Activated CD4-positive, alpha-beta T cell treated with anti-CD3 and anti-CD28 coated beads for 48 hours (primary cell): Measurements from ENCODE around the gene CEP170B.
"Not testable (repeated sequence)": the region's sequence is repeated elsewhere in the genome, so short reads cannot be mapped to it uniquely, and the experiment has no call there.

Experiments
- DNase-seq: peaks from one replicate; pipeline ENCODE4 v3.0.0-alpha.2; 2020

Gene CEP170B

DNA sequence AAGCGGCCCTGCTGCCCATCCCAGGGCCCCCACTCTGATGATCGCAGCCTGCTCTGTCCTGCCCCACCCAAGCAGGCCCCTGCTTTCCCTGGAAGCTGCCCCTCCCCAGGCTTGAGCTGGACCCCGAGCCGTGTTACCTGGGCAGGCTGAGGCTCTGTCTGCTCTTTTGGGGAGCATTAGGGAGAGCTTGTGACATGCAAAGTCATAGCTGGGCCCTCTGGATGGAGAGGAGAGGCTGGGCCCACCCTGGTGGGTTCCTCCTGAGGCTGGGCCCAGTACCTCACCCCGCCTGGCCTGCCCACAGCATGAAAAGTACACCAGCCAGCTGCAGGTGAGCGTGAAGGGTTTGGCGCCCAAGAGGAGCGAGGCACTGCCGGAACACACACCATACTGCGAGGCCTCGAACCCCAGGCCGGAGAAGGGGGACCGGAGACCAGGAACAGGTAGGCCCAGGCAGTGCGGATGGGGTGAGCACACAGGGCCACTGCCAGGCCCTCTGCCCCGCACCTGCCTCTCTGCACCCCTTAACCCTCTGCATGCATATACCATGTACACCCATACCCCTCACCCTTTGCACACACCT lies 15.0 kb downstream of the CEP170B start:
- DNase-seq: no peak

- no peak for DNase-seq
These were observed 15.6 kb downstream of the CEP170B start for GRCh38 chr14:104880584-104881210.

GRCh38 chr14:104881369-104881979 lies 16.4 kb downstream of the CEP170B start:
- DNase-seq: no peak

GRCh38 chr14:104882325-104882973 lies 17.4 kb downstream of the CEP170B start:
- peak; percentile 52 for DNase-seq

DNA sequence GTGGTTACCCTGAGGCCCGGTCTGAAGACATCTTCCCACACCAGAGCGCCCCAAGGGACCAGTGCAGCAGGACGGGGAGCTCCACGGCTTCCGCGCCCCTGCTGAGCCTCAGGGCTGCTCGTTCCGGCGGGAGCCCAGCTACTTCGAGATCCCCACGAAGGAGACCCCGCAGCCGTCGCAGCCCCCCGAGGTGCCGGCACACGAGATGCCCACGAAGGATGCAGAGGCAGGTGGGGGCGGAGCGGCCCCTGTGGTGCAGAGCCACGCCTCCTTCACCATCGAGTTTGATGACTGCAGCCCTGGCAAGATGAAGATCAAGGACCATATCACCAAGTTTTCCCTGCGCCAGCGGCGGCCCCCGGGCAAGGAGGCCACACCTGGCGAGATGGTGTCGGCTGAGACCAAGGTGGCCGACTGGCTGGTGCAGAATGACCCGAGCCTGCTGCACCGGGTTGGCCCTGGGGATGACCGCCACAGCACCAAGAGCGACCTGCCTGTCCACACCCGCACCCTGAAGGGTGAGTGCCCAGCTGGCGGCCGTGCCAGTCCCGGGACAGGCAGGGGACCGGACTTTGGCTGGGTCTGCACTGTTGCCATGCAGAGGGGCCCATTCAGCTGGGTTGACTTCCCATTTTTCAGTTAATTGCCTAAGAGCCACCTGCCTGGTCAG lies 18.1 kb downstream of the CEP170B start:
- DNase-seq: no peak

GRCh38 chr14:104883681-104884361 lies 18.8 kb downstream of the CEP170B start:
- no peak for DNase-seq

GRCh38 chr14:104884381-104884780 lies 19.3 kb downstream of the CEP170B start:
- DNase-seq: not testable (repeated sequence)

- DNase-seq: no peak
These were observed 20.2 kb downstream of the CEP170B start for GRCh38 chr14:104885031-104885972.

DNA sequence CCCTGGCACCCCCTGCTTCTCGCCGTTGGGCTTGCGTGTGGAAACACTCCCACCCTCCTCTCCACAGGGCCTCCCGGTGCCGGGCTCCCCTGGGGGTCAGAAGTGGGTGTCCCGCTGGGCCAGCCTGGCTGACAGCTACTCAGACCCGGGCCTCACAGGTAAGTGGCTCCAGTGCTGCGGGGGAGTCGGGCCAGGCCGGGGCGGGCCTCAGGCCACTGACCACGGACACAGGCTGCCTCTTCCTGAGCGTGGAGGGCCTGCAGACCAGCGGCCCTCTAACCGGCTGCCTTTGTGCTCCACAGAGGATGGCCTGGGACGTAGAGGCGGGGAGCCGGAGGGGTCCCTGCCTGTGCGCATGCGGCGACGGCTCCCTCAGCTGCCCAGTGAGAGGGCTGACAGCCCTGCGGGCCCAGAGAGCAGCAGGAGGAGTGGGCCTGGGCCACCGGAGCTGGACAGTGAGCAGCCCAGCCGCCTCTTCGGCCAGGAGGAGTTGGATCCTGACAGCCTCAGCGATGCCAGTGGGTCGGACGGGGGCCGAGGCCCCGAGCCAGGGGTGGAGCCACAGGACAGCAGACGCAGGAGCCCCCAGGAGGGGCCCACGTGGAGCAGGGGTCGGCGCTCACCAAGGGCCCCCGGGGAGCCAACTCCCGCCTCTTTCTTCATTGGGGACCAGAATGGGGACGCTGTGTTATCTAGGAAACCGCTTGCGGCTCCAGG lies 21.1 kb downstream of the CEP170B start:
- no peak for DNase-seq

- no peak for DNase-seq
These were observed 21.9 kb downstream of the CEP170B start for GRCh38 chr14:104886690-104887622.

DNA sequence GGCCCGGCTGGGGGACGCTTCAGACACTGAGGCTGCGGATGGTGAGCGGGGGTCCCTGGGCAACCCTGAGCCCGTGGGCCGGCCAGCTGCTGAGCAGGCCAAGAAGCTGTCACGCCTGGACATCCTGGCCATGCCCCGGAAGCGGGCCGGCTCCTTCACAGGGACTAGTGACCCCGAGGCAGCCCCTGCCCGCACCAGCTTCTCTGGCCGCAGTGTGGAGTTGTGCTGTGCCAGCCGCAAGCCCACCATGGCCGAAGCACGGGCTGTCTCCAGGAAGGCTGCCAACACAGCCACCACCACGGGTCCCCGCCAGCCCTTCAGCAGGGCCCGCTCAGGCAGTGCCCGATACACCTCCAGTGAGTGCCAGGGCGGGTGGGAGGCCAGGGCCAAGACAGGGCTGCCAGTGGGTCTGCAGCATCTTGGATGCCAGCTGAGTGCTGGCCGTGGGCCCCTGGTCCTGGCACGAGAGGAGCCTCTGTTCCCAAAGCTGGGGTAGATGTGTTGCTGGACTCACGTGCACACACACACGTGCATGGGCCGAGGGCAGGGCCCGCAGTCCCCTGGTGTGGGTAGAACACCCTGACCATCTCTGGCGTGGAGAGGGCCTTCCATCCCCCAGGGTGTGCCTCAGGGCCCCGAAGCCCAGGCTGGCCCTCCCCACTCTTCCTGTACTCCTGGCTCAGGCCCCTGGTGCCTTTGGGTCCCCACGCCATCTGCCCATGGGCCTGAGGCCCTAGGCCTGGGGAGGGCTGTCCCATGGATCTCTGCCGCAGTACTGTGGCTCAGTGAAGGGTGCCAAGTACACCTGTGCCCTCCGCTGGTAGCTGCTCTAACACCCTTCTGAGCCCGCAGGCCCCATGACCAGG lies 22.8 kb downstream of the CEP170B start:
- DNase-seq: no peak

DNA sequence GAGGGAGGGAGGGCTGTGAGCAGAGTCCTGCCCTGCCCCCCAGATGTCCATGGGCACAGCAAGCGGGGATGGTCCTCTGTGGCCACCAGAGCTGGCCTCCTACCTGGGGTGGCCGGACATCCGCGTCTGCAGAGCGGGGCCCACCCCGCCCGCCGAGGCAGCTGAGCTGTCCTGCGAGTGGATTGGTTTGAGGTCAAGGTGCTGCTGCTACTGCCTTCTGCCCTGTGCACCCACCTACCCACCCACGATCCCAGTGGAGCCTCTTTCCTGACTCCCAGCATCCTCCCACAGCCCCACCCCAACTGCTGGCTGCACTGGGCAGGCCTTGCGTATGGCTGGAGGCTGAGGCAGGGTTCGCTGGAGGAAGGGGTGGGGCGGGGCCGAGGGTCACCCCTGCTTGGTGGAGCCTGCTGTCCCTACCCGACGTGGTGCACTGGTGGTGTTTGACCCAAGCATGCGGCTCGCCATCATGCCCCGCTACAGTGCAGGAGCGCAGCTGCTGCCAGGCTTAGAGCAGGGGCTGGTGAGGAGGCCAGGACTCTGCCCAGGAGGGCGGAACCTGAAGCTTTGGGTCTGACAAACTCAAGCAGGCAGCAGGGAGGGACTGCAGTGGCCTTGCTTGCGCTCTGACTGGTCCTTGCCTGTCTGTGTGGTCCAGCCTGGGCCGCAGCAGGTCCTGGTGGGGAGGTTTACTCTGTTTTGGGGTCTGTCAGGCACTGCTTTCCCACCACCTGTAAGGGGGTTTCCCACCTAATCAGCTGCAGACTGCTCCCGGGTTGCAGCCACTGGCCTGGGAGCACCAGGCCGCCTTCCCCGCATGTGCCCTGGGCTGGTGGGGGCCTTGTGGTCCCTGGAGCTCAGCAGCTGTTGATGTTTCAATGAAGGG lies 23.7 kb downstream of the CEP170B start:
- no peak for DNase-seq

GRCh38 chr14:104889375-104889757 lies 24.3 kb downstream of the CEP170B start:
- no peak for DNase-seq

- DNase-seq: not testable (repeated sequence)
These were observed 25.2 kb downstream of the CEP170B start for GRCh38 chr14:104890292-104890691.

GRCh38 chr14:104891121-104891551 lies 26.1 kb downstream of the CEP170B start:
- DNase-seq: no peak

GRCh38 chr14:104891664-104892530 lies 26.8 kb downstream of the CEP170B start:
- DNase-seq: no peak
